ENCODE measurements around the gene AGRN.
"Not testable (repeated sequence)": the region's sequence is repeated elsewhere in the genome, so short reads cannot be mapped to it uniquely, and the experiment has no call there.

The AGRN gene

GRCh38 chr1:982765-983436 is 37.0 kb upstream of the AGRN start:
- no peak for DNase-seq

GRCh38 chr1:983798-984475 is 36.0 kb upstream of the AGRN start:
- DNase-seq: peak; percentile 54

- no peak for DNase-seq
These were observed 35.5 kb upstream of the AGRN start for GRCh38 chr1:984476-984814.

- no peak for DNase-seq
These were observed 34.8 kb upstream of the AGRN start for GRCh38 chr1:985126-985525.

GRCh38 chr1:988061-988460 is 31.9 kb upstream of the AGRN start:
- DNase-seq: not testable (repeated sequence)

GRCh38 chr1:991275-991674 is 28.6 kb upstream of the AGRN start:
- not testable (repeated sequence) for DNase-seq

- no peak for DNase-seq
These were observed 28.0 kb upstream of the AGRN start for GRCh38 chr1:991895-992294.

GRCh38 chr1:992362-992761 is 27.6 kb upstream of the AGRN start:
- no peak for DNase-seq

GRCh38 chr1:993379-993995 is 26.4 kb upstream of the AGRN start:
- no peak for DNase-seq

GRCh38 chr1:994546-994945 is 25.4 kb upstream of the AGRN start:
- not testable (repeated sequence) for DNase-seq

- DNase-seq: no peak
These were observed 24.0 kb upstream of the AGRN start for GRCh38 chr1:995665-996633.

- DNase-seq: no peak
These were observed 22.8 kb upstream of the AGRN start for GRCh38 chr1:996851-997712.

- DNase-seq: no peak
These were observed 22.3 kb upstream of the AGRN start for GRCh38 chr1:997713-997992.

GRCh38 chr1:997993-998744 is 21.8 kb upstream of the AGRN start:
- DNase-seq: no peak

- no peak for DNase-seq
These were observed 21.2 kb upstream of the AGRN start for GRCh38 chr1:998745-998994.

GRCh38 chr1:998995-999724 is 20.8 kb upstream of the AGRN start:
- DNase-seq: peak; percentile 80

GRCh38 chr1:999725-1000356 is 20.1 kb upstream of the AGRN start, which contains the start of gene HES4:
HES4 (minus strand) TSS chr1:1000097; CDS start chr1:999973, 124 bp downstream.
- DNase-seq: peak; percentile 91

GRCh38 chr1:1000357-1001056 is 19.4 kb upstream of the AGRN start:
- DNase-seq: peak; percentile 85

GRCh38 chr1:1001057-1001783 is 18.7 kb upstream of the AGRN start:
- no peak for DNase-seq

Data from RPMI8226 (cell line).